MM.1S (cell line): ENCODE results near the gene CAMKK2.
"Not testable (repeated sequence)": the region's sequence is repeated elsewhere in the genome, so short reads cannot be mapped to it uniquely, and the experiment has no call there.

Experiments used
- DNase-seq: peaks from one replicate; pipeline ENCODE4 v3.0.0-alpha.2; 2015
- H2AFZ ChIP-seq: fragments of 300-600 bp; sonication (generic); 2 replicates; pipeline ENCODE4 v1.6.0; 2016; ENCODE audit warnings: antibody characterized with exemption, low read length
- H3F3A ChIP-seq: fragments of 300-600 bp; sonication (generic); 2 replicates; pipeline ENCODE4 v1.6.1; 2016; ENCODE audit warnings: mild to moderate bottlenecking, antibody characterized with exemption, low read length, moderate library complexity, mixed read lengths; ENCODE audit not compliant: insufficient read depth
- H3K27ac ChIP-seq: fragments of 300-600 bp; sonication (generic); 2 replicates; pipeline ENCODE4 v1.5.1; 2016; ENCODE audit warnings: mild to moderate bottlenecking, low read length
- H3K27me3 ChIP-seq: fragments of 300-600 bp; sonication (generic); replicated peaks from 2 replicates; pipeline ENCODE4 v1.6.0; 2016; ENCODE audit warnings: low read length; ENCODE audit not compliant: insufficient read depth
- H3K36me3 ChIP-seq: fragments of 300-600 bp; sonication (generic); replicated peaks from 2 replicates; pipeline ENCODE4 v1.6.1; 2016; ENCODE audit warnings: mild to moderate bottlenecking, low read length, mixed read lengths; ENCODE audit not compliant: insufficient read depth
- H3K4me1 ChIP-seq: fragments of 300-600 bp; sonication (generic); 2 replicates; pipeline ENCODE4 v1.6.1; 2016; ENCODE audit warnings: low read length, mixed read lengths
- H3K4me2 ChIP-seq: fragments of 300-600 bp; sonication (generic); 2 replicates; pipeline ENCODE4 v1.6.0; 2016; ENCODE audit warnings: low read depth, low read length
- H3K4me3 ChIP-seq: fragments of 300-600 bp; sonication (generic); 2 replicates; pipeline ENCODE4 v1.5.1; 2016; ENCODE audit warnings: low read length, mixed read lengths
- H3K79me2 ChIP-seq: fragments of 300-600 bp; sonication (generic); 2 replicates; pipeline ENCODE4 v1.6.1; 2016; ENCODE audit warnings: mixed run types, low read length, mixed read lengths
- H3K9ac ChIP-seq: fragments of 300-600 bp; sonication (generic); 2 replicates; pipeline ENCODE4 v1.6.1; 2016; ENCODE audit warnings: low read length, mixed read lengths
- H3K9me2 ChIP-seq: fragments of 300-600 bp; sonication (generic); replicated peaks from 2 replicates; pipeline ENCODE4 v1.6.1; 2016; ENCODE audit warnings: mild to moderate bottlenecking, low read length, mixed read lengths; ENCODE audit not compliant: insufficient read depth
- H3K9me3 ChIP-seq: fragments of 300-600 bp; sonication (generic); replicated peaks from 2 replicates; pipeline ENCODE4 v1.6.1; 2016; ENCODE audit warnings: mild to moderate bottlenecking, low read length, mixed read lengths; ENCODE audit not compliant: insufficient read depth
- H4K20me1 ChIP-seq: fragments of 300-600 bp; sonication (generic); 2 replicates; pipeline ENCODE4 v1.6.1; 2016; ENCODE audit warnings: mild to moderate bottlenecking, low read length, moderate library complexity, mixed read lengths; ENCODE audit not compliant: insufficient read depth
- EZH2 ChIP-seq: fragments of 300-600 bp; sonication (generic); optimal IDR thresholded peaks from 2 replicates; pipeline ENCODE3; 2017; ENCODE audit warnings: low read depth, mild to moderate bottlenecking, antibody characterized with exemption, low read length, mixed read lengths
- EZH2phosphoT487 ChIP-seq: fragments of 300-600 bp; sonication (generic); IDR thresholded peaks from 2 replicates; pipeline ENCODE4 v1.6.1; 2018; ENCODE audit warnings: antibody characterized with exemption, low read length
- TF ChIP-seq, protein P1 (sequence below): fragments of 300-600 bp; sonication (generic); IDR thresholded peaks from 2 replicates; pipeline ENCODE4 v1.5.1; 2016; ENCODE audit warnings: antibody characterized with exemption, low read length, mixed read lengths

CAMKK2 gene

GRCh38 chr12:121284551-121285390, 11.7 kb downstream of the CAMKK2 start:
- Histone ChIP-seq H3K27me3 (no peaks in the 10 kb centered on the region), H3K9ac (no peak overlapping the region), H3K4me1 (peaks cover 8% of the 10 kb centered on the region), H3F3A (no peaks in the 10 kb centered on the region), H2AFZ (no peak overlapping the region), H3K4me2 (no peak overlapping the region), H4K20me1 (no peaks in the 10 kb centered on the region), H3K36me3 (no peaks in the 10 kb centered on the region), H3K9me2 (no peaks in the 10 kb centered on the region), H3K4me3 (no peak overlapping the region), H3K9me3 (no peaks in the 10 kb centered on the region), H3K27ac (no peak overlapping the region), H3K79me2 (peaks cover 47% of the 10 kb centered on the region)
- TF ChIP-seq EZH2phosphoT487 (no peak), EZH2 (no peak)
- TF ChIP-seq, protein P1, sequence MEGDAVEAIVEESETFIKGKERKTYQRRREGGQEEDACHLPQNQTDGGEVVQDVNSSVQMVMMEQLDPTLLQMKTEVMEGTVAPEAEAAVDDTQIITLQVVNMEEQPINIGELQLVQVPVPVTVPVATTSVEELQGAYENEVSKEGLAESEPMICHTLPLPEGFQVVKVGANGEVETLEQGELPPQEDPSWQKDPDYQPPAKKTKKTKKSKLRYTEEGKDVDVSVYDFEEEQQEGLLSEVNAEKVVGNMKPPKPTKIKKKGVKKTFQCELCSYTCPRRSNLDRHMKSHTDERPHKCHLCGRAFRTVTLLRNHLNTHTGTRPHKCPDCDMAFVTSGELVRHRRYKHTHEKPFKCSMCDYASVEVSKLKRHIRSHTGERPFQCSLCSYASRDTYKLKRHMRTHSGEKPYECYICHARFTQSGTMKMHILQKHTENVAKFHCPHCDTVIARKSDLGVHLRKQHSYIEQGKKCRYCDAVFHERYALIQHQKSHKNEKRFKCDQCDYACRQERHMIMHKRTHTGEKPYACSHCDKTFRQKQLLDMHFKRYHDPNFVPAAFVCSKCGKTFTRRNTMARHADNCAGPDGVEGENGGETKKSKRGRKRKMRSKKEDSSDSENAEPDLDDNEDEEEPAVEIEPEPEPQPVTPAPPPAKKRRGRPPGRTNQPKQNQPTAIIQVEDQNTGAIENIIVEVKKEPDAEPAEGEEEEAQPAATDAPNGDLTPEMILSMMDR: no peak
- DNase-seq: no peak

- H3K27me3 ChIP-seq: no peaks in the 10 kb centered on the region
- TF ChIP-seq EZH2phosphoT487 (no peak), EZH2 (no peak)
- TF ChIP-seq, protein P1: no peak
- H3K4me1 ChIP-seq: peaks cover 8% of the 10 kb centered on the region
- peaks cover 46% of the 10 kb centered on the region for H3K79me2 ChIP-seq
- no peak overlapping the region for H2AFZ ChIP-seq
- H3K9me2 ChIP-seq: no peaks in the 10 kb centered on the region
- DNase-seq: no peak
- H3K4me3 ChIP-seq: no peak overlapping the region
- no peak overlapping the region for H3K9ac ChIP-seq
- no peaks in the 10 kb centered on the region for H3K36me3 ChIP-seq
- no peak overlapping the region for H3K4me2 ChIP-seq
- H3K27ac ChIP-seq: no peak overlapping the region
- no peaks in the 10 kb centered on the region for H3K9me3 ChIP-seq
- no peaks in the 10 kb centered on the region for H3F3A ChIP-seq
- no peaks in the 10 kb centered on the region for H4K20me1 ChIP-seq
Measured at GRCh38 chr12:121283841-121284240, 12.7 kb downstream of the CAMKK2 start.

DNA sequence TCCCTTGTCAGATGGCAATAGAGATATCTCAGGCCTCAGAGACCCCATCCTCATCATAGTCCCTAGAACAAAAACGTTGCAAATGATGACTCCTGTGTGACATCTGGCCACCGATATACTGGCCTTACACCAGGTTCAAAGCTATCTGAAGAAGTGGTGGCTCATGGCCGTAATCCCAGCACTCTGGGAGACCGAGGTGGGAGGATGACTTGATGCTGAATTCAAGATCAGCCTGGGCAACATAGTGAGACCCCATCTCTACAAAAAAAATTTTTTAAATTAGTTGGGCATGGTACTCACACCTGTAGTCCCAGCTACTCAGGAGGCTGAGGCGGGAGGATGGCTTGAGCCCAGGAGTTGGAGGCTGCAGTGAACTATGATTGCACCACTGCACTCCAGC, 13.1 kb downstream of the CAMKK2 start:
- no peak for DNase-seq
- Histone ChIP-seq H3K4me1 (peaks cover 5% of the 10 kb centered on the region), H2AFZ (no peak overlapping the region), H3K79me2 (peaks cover 44% of the 10 kb centered on the region), H4K20me1 (no peaks in the 10 kb centered on the region), H3K27ac (no peak overlapping the region), H3K27me3 (no peaks in the 10 kb centered on the region), H3F3A (no peaks in the 10 kb centered on the region), H3K9ac (no peak overlapping the region), H3K4me3 (no peak overlapping the region), H3K36me3 (no peaks in the 10 kb centered on the region), H3K9me3 (no peaks in the 10 kb centered on the region), H3K4me2 (no peak overlapping the region), H3K9me2 (no peaks in the 10 kb centered on the region)
- TF ChIP-seq, protein P1: no peak
- TF ChIP-seq EZH2phosphoT487: no peak
- TF ChIP-seq EZH2: no peak

GRCh38 chr12:121282910-121283309, 13.6 kb downstream of the CAMKK2 start:
- not testable (repeated sequence) for H3K9me3 ChIP-seq, H3K4me2 ChIP-seq, H4K20me1 ChIP-seq

More at GRCh38 chr12:121282910-121283309, 13.6 kb downstream of the CAMKK2 start:
- not testable (repeated sequence) for DNase-seq, H3K36me3 ChIP-seq, H3K9me2 ChIP-seq, H3K4me1 ChIP-seq, H3F3A ChIP-seq, H2AFZ ChIP-seq, H3K9ac ChIP-seq, H3K27ac ChIP-seq, H3K27me3 ChIP-seq, H3K4me3 ChIP-seq
- H3K79me2 ChIP-seq: peaks cover 43% of the 10 kb centered on the region
